GM12878 (cell line): ENCODE measurements around the gene SLC9A7. TPM values are rescaled to one million over a fixed set of nuclear protein-coding genes. Genes with fewer than 3 reads are reported as not detected.
A peak's percentile ranks its signal among the peaks of the same experiment; 100 is the strongest.

ENCODE experiments used
- ATF3 ChIP-seq: IDR thresholded peaks from 2 replicates; pipeline ENCODE4 v1.6.1; 2011; ENCODE audit warnings: low read depth, mild to moderate bottlenecking, low read length, moderate library complexity, borderline replicate concordance; ENCODE audit errors: extremely low read depth
- ATF7 ChIP-seq: fragments of 450-650 bp; IDR thresholded peaks from 2 replicates; pipeline ENCODE4 v1.6.1; 2016; ENCODE audit warnings: low read depth, mild to moderate bottlenecking
- CBX3 ChIP-seq: fragments of 200-600 bp; sonication (generic); IDR thresholded peaks from 2 replicates; pipeline ENCODE4 v1.6.1; 2016; ENCODE audit warnings: low read depth, borderline replicate concordance
- CHD1 ChIP-seq: IDR thresholded peaks from 2 replicates; pipeline ENCODE4 v1.6.1; 2012; ENCODE audit warnings: low read depth, low read length, improper control_type of control experiment
- CHD4 ChIP-seq: fragments of 200-600 bp; sonication (generic); IDR thresholded peaks from 2 replicates; pipeline ENCODE4 v1.6.1; 2016; ENCODE audit warnings: mild to moderate bottlenecking
- DPF2 ChIP-seq: fragments of 450-650 bp; IDR thresholded peaks from 2 replicates; pipeline ENCODE4 v1.6.1; 2017; ENCODE audit warnings: mild to moderate bottlenecking
- ETV6 ChIP-seq, 2 experiments: fragments of 450-650 bp in 1 of 2; IDR thresholded peaks in 1 of 2; conservative IDR thresholded peaks in 1 of 2; 2 replicates each; pipeline ENCODE4 v1.6.1; 2014; ENCODE audit warnings: antibody characterized with exemption in 1 of 2, borderline replicate concordance in 1 of 2, low read depth in 1 of 2, mild to moderate bottlenecking in 1 of 2, moderate library complexity in 1 of 2
- FOXM1 ChIP-seq: IDR thresholded peaks from 2 replicates; pipeline ENCODE4 v1.6.1; 2012; ENCODE audit warnings: low read depth, mild to moderate bottlenecking, inconsistent platforms, low read length, moderate library complexity
- HCFC1 ChIP-seq: fragments of 150-350 bp; IDR thresholded peaks from 2 replicates; pipeline ENCODE4 v1.6.1; 2014; ENCODE audit warnings: low read length
- HDAC2 ChIP-seq: fragments of 200-600 bp; sonication (generic); IDR thresholded peaks from 2 replicates; pipeline ENCODE4 v1.6.1; 2017
- KLF5 ChIP-seq: fragments of 450-650 bp; IDR thresholded peaks from 2 replicates; pipeline ENCODE4 v1.6.1; 2014; ENCODE audit warnings: mild to moderate bottlenecking; ENCODE audit not compliant: partially characterized antibody
- MTA2 ChIP-seq: fragments of 450-650 bp; IDR thresholded peaks from 2 replicates; pipeline ENCODE4 v1.6.1; 2016; ENCODE audit warnings: low read depth, mild to moderate bottlenecking, moderate library complexity
- NBN ChIP-seq: fragments of 450-650 bp; IDR thresholded peaks from 2 replicates; pipeline ENCODE4 v1.6.1; 2016
- NFIC ChIP-seq: IDR thresholded peaks from 2 replicates; pipeline ENCODE4 v1.6.1; 2012; ENCODE audit warnings: low read depth, mild to moderate bottlenecking, inconsistent platforms, low read length, moderate library complexity
- PAX8 ChIP-seq: fragments of 450-650 bp; IDR thresholded peaks from 2 replicates; pipeline ENCODE4 v1.6.1; 2017; ENCODE audit warnings: mild to moderate bottlenecking, moderate library complexity
- POLR2A ChIP-seq: IDR thresholded peaks from 2 replicates; pipeline ENCODE4 v1.6.1; 2011; ENCODE audit warnings: low read depth, mild to moderate bottlenecking, low read length
- RB1 ChIP-seq: fragments of 450-650 bp; formaldehyde crosslinking; IDR thresholded peaks from 2 replicates; pipeline ENCODE4 v1.6.1; 2017; ENCODE audit warnings: mild to moderate bottlenecking, borderline replicate concordance
- SIN3A ChIP-seq: IDR thresholded peaks from 2 replicates; pipeline ENCODE4 v1.6.1; 2012; ENCODE audit warnings: low read depth, low read length, improper control_type of control experiment
- SMARCA5 ChIP-seq: fragments of 450-650 bp; IDR thresholded peaks from 2 replicates; pipeline ENCODE4 v1.6.1; 2017; ENCODE audit warnings: mild to moderate bottlenecking
- SUZ12 ChIP-seq: fragments of 200-600 bp; sonication (generic); IDR thresholded peaks from one replicate; pipeline ENCODE4 v1.6.1; 2018; ENCODE audit warnings: antibody characterized with exemption, mild to moderate bottlenecking; ENCODE audit not compliant: unreplicated experiment
- TAF1 ChIP-seq: IDR thresholded peaks from 2 replicates; pipeline ENCODE4 v1.6.1; 2011; ENCODE audit warnings: mild to moderate bottlenecking, low read depth, low read length, borderline replicate concordance
- YBX1 ChIP-seq: fragments of 450-650 bp; IDR thresholded peaks from 2 replicates; pipeline ENCODE4 v1.6.1; 2016; ENCODE audit warnings: antibody characterized with exemption
- YY1 ChIP-seq: IDR thresholded peaks from 2 replicates; pipeline ENCODE4 v1.6.1; 2011; ENCODE audit warnings: low read depth, mild to moderate bottlenecking, low read length
- ZBED1 ChIP-seq: IDR thresholded peaks from 2 replicates; pipeline ENCODE4 v1.6.1; 2016; ENCODE audit warnings: borderline replicate concordance
- ZSCAN29 ChIP-seq: fragments of 450-650 bp; IDR thresholded peaks from 2 replicates; pipeline ENCODE4 v1.6.1; 2017; ENCODE audit warnings: mild to moderate bottlenecking, moderate library complexity
- polyA plus RNA-seq, 11 experiments: library from polyadenylated mRNA; depleted of rRNA in 4 of 11; unstranded in 6 of 11; stranded (reverse) in 5 of 11; fragments of >200 nt; fragmentation: Nextera tagmentation in 4 of 11; fragmentation: Illumina TruSeq in 1 of 11; extraction: Ambion mirVana in 4 of 11; extraction: Trizol in 1 of 11; gene quantifications; 1 replicate in 1 of 11; 2 replicates in 10 of 11; pipeline versions ENCODE4 v1.2.1 to v1.2.3, GENCODE V29; 2011 to 2016; ENCODE audit warnings: inconsistent platforms in 2 of 11, missing spikeins in 2 of 11, low read depth in 1 of 11
- total RNA-seq, 4 experiments: library from RNA; depleted of rRNA in 3 of 4; stranded (reverse); fragments of >200 nt in 3 of 4; fragmentation: Illumina TruSeq in 1 of 4; extraction: Trizol in 1 of 4; gene quantifications; 2 replicates each; pipeline versions ENCODE4 v1.2.1 to v1.2.3, GENCODE V29; 2013 to 2021
- TF ChIP-seq, protein P1 (sequence below): fragments of 450-650 bp; IDR thresholded peaks from 2 replicates; pipeline ENCODE4 v1.6.1; 2017; ENCODE audit warnings: antibody characterized with exemption, mild to moderate bottlenecking, moderate library complexity
- TF ChIP-seq, protein P2 (sequence below): fragments of 450-650 bp; IDR thresholded peaks from 2 replicates; pipeline ENCODE4 v1.6.1; 2017; ENCODE audit warnings: mild to moderate bottlenecking, moderate library complexity

The SLC9A7 gene
- total and polyA plus RNA-seq, 10 of the 15 experiments (the other 5 are each of a cell fraction or from before 2014, with no cell fraction given) = 5.0 to 62.8 (median 30.5) TPM

GRCh38 chrX:46561824-46562657 is 196.9 kb downstream of the SLC9A7 start (continued):
- TF ChIP-seq TAF1 (no peak), HCFC1 (no peak), RB1 (no peak), CBX3 (no peak), CHD4 (no peak), YBX1 (no peak), ATF3 (no peak), POLR2A (no peak), SMARCA5 (0 out of 2 replicates have a peak, but pooled peaks have one; percentile 27), YY1 (no peak), ATF7 (peak; percentile 91), NBN (peak; percentile 92; the same call in 1 of the 2 replicates), NFIC (peak; percentile 79), CHD1 (no peak), DPF2 (peak; percentile 90), HDAC2 (no peak), ETV6 (conservative IDR thresholded peaks at IDR 0.05 in 1 of 2, IDR thresholded peaks at IDR 0.05 in 1 of 2; ENCODE audit: borderline replicate concordance in 1 of 2, low read depth in 1 of 2) (peak in 1 of 2 experiments; percentile 54; a peak in 1 of 4 replicates), FOXM1 (peak; percentile 77; the same call in 1 of the 2 replicates), SUZ12 (no peak), ZBED1 (peak; percentile 42; the same call in 1 of the 2 replicates), SIN3A (no peak), MTA2 (peak; percentile 94), KLF5 (no peak), ZSCAN29 (peak; percentile 94), PAX8 (no peak)
- TF ChIP-seq, protein P1, sequence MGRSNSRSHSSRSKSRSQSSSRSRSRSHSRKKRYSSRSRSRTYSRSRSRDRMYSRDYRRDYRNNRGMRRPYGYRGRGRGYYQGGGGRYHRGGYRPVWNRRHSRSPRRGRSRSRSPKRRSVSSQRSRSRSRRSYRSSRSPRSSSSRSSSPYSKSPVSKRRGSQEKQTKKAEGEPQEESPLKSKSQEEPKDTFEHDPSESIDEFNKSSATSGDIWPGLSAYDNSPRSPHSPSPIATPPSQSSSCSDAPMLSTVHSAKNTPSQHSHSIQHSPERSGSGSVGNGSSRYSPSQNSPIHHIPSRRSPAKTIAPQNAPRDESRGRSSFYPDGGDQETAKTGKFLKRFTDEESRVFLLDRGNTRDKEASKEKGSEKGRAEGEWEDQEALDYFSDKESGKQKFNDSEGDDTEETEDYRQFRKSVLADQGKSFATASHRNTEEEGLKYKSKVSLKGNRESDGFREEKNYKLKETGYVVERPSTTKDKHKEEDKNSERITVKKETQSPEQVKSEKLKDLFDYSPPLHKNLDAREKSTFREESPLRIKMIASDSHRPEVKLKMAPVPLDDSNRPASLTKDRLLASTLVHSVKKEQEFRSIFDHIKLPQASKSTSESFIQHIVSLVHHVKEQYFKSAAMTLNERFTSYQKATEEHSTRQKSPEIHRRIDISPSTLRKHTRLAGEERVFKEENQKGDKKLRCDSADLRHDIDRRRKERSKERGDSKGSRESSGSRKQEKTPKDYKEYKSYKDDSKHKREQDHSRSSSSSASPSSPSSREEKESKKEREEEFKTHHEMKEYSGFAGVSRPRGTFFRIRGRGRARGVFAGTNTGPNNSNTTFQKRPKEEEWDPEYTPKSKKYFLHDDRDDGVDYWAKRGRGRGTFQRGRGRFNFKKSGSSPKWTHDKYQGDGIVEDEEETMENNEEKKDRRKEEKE = no peak
- TF ChIP-seq, protein P2, sequence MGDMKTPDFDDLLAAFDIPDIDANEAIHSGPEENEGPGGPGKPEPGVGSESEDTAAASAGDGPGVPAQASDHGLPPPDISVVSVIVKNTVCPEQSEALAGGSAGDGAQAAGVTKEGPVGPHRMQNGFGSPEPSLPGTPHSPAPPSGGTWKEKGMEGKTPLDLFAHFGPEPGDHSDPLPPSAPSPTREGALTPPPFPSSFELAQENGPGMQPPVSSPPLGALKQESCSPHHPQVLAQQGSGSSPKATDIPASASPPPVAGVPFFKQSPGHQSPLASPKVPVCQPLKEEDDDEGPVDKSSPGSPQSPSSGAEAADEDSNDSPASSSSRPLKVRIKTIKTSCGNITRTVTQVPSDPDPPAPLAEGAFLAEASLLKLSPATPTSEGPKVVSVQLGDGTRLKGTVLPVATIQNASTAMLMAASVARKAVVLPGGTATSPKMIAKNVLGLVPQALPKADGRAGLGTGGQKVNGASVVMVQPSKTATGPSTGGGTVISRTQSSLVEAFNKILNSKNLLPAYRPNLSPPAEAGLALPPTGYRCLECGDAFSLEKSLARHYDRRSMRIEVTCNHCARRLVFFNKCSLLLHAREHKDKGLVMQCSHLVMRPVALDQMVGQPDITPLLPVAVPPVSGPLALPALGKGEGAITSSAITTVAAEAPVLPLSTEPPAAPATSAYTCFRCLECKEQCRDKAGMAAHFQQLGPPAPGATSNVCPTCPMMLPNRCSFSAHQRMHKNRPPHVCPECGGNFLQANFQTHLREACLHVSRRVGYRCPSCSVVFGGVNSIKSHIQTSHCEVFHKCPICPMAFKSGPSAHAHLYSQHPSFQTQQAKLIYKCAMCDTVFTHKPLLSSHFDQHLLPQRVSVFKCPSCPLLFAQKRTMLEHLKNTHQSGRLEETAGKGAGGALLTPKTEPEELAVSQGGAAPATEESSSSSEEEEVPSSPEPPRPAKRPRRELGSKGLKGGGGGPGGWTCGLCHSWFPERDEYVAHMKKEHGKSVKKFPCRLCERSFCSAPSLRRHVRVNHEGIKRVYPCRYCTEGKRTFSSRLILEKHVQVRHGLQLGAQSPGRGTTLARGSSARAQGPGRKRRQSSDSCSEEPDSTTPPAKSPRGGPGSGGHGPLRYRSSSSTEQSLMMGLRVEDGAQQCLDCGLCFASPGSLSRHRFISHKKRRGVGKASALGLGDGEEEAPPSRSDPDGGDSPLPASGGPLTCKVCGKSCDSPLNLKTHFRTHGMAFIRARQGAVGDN = no peak
